ENCODE results near the gene KATNA1. TPM values are rescaled to one million over a fixed set of nuclear protein-coding genes. Genes with fewer than 3 reads are reported as not detected.
A peak's percentile ranks its signal among the peaks of the same experiment; 100 is the strongest.
"Not testable (repeated sequence)": the region's sequence is repeated elsewhere in the genome, so short reads cannot be mapped to it uniquely, and the experiment has no call there.

The KATNA1 gene
- 20.8 and 21.2 TPM in 2 replicates for total RNA-seq (2014; rRNA removed; shearing (Covaris generic))
- polyA plus RNA-seq (2015; cell fraction: cytosol; rRNA removed), result 3.2 and 8.0 TPM in 2 replicates
- 8.6 and 18.4 TPM in 2 replicates for polyA plus RNA-seq (2015; cell fraction: nucleus; rRNA removed)

DNA sequence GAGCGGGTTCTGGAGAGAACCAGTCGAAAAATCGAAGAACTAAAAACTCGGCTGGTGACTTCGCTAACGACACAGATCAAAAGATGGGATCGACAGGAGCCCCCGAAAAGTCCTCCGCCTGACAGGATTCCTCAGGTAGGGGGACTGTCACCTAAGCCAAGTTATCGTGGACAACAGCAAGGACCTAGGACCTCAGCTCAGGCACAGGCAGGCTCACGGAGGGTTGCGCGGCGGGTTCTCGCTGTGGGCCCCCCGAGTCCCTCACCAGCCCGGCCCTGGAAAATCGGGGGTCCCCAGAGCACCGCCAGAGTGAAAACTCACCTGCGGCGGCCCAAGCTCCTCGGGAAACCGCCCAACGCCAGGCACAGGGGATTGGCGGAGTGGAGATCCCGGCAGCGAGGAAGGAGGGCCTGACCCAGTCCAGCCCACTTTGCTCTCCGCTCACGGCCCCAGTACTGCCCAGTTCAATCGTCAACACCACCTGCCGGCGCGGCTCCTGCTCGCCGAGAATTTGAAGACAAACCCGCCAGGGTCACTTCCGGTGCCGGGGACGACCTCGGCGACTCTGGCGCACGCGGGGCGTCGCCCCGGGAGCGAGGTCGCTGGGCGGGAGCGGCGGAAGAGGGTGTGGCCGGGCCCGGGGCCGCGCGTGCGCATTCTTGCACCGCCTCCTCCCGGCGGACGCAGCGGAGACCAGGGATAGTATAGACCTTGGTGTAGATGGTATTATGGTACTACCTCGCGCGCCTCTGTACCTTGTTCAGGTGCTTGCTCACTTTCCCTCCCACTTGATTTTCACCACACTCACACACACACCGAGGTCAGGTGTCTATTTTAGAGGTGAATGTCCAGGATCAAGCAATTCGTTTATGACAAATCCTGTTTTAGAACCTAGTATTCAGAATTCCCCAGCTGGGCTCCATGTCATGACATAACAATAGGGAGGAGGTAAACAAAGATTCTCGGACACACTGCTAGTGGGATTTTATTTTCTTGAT lies at the start of gene KATNA1:
Gene KATNA1, minus strand, starts transcription at position 567 of the 998 bp plus-strand sequence. CDS start 10,167 bp downstream, outside the sequence.
- peak; percentile 81 for DNase-seq (ENCODE audit: low read depth, low spot score)
- in situ Hi-C loops (cut with HindIII; ENCODE audit: low pct_unique_long_range_greater_than_20kb, low sequenced_read_pairs), result no loop called here

GRCh38 chr6:149698175-149698574 lies 49.7 kb upstream of the KATNA1 start:
- no peak for DNase-seq (ENCODE audit: low read depth, low spot score)
- in situ Hi-C loops (cut with HindIII; ENCODE audit: low pct_unique_long_range_greater_than_20kb, low sequenced_read_pairs), result no loop called here

GRCh38 chr6:149696901-149697300 lies 48.4 kb upstream of the KATNA1 start:
- no peak for DNase-seq (ENCODE audit: low read depth, low spot score)
- in situ Hi-C loops (cut with HindIII; ENCODE audit: low pct_unique_long_range_greater_than_20kb, low sequenced_read_pairs), result no loop called here

- DNase-seq (ENCODE audit: low read depth, low spot score), result no peak
- in situ Hi-C loops (cut with HindIII; ENCODE audit: low pct_unique_long_range_greater_than_20kb, low sequenced_read_pairs), result no loop called here
These were observed 46.4 kb upstream of the KATNA1 start for GRCh38 chr6:149694921-149695320.

DNA sequence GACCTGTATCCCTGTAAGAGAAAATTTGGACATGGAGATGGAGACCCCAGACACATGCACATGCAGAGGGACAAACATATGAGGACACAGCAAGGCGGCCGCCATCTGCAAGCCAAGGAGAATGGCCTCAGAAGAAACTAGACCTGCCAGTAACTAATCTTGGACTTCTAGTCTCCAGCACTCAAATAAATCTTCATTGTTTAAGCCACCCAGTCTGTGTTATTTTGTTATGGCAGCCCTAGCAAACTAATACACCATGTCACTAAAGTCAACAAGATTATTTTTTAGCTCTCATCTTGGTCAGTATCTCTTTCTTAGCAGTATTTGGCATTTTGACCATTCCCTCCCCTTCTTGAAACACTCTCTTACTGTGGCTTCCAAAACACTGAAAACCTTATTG lies 42.7 kb upstream of the KATNA1 start:
- in situ Hi-C loops (cut with HindIII; ENCODE audit: low pct_unique_long_range_greater_than_20kb, low sequenced_read_pairs), result no loop called here
- DNase-seq (ENCODE audit: low read depth, low spot score), result no peak

DNA sequence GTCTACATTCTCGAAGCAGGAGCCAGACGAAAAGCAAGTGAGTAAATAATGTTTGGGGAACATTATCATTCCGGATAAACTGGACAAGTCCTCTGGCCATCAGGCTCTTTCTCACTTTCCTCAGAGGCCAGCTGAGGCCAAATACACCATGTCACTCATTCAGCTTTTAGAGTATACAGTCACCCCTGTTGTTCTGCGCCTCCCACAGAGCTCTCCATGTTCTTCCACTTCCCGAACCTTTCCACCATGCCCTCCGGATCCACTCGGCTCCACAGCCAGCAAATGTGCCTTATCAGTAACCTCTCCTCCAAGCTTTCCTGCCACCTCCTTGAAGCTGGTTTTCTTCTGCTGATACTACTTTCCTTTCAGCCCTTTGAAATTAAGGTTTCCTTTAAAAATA lies 37.7 kb upstream of the KATNA1 start:
- in situ Hi-C loops (cut with HindIII; ENCODE audit: low pct_unique_long_range_greater_than_20kb, low sequenced_read_pairs), result no loop called here

GRCh38 chr6:149683256-149683859 lies 34.8 kb upstream of the KATNA1 start:
- no peak for DNase-seq (ENCODE audit: low read depth, low spot score)
- in situ Hi-C loops (cut with HindIII; ENCODE audit: low pct_unique_long_range_greater_than_20kb, low sequenced_read_pairs), result no loop called here

More for the DNA sequence above, 37.7 kb upstream of the KATNA1 start:
- DNase-seq (ENCODE audit: low read depth, low spot score), result no peak

GRCh38 chr6:149681845-149682244 lies 33.3 kb upstream of the KATNA1 start:
- in situ Hi-C loops (cut with HindIII; ENCODE audit: low pct_unique_long_range_greater_than_20kb, low sequenced_read_pairs); DNase-seq (ENCODE audit: low read depth, low spot score): not testable (repeated sequence)

DNA sequence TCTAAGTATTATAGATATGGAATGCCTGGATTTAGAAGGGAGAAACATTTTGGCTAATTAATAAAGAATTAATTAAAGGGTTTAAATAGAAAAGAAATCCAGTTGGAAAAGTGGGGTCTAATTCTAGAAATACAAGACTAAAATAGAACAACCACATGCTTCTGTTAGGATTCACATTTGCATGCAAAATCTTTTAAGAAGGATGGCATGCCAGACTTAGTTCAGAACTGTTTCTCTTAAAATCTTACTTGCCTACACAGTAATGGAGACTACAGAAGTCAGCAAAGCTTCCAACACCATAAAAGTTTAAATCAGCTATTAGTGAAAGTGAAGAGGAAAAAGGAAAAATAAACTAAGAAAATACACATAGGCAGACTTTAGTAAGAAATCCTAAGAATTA lies 32.7 kb upstream of the KATNA1 start:
- in situ Hi-C loops (cut with HindIII; ENCODE audit: low pct_unique_long_range_greater_than_20kb, low sequenced_read_pairs), result no loop called here

GRCh38 chr6:149680503-149680902 lies 32.0 kb upstream of the KATNA1 start:
- in situ Hi-C loops (cut with HindIII; ENCODE audit: low pct_unique_long_range_greater_than_20kb, low sequenced_read_pairs), result no loop called here
- no peak for DNase-seq (ENCODE audit: low read depth, low spot score)

More for the DNA sequence above, 32.7 kb upstream of the KATNA1 start:
- no peak for DNase-seq (ENCODE audit: low read depth, low spot score)

DNA sequence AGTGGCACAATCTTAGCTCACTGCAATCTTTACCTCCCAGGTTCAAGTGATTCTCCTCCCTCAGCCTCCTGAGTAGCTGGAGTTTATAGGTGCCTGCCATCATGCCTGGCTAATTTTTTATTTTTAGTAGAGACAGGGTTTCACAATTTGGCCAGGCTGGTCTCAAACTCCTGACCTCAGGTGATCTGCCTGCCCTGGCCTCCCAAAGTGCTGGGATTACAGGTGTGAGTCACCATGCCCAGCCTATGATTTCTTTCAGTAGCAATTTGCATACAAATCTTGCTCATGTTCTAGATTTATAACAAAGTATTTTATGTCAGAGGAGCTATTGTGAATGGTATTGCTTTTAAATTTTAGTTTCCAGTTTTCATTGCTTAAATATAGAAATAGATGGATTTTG lies 23.8 kb upstream of the KATNA1 start:
- DNase-seq (ENCODE audit: low read depth, low spot score); in situ Hi-C loops (cut with HindIII; ENCODE audit: low pct_unique_long_range_greater_than_20kb, low sequenced_read_pairs): not testable (repeated sequence)

- no peak for DNase-seq (ENCODE audit: low read depth, low spot score)
- in situ Hi-C loops (cut with HindIII; ENCODE audit: low pct_unique_long_range_greater_than_20kb, low sequenced_read_pairs), result no loop called here
These were observed 11.5 kb upstream of the KATNA1 start for GRCh38 chr6:149660028-149660427.

DNA sequence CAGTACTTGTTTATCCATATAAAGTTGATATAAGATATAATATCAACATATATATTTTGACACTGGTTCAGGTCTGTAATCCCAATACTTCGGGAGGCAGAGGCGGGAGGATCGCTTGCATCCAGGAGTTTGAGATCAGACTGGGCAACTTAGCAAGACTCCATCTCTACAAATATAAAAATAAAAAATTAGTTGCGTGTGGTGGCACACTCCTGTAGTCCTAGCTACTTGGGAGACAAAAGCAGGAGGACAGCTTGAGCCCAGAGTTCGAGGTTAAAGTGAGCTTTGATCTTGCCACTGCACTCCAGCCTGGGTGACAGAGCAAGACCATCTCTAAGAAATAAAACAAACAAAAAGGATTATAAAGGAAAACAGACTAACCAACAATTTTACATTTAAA lies 8.9 kb upstream of the KATNA1 start:
- DNase-seq (ENCODE audit: low read depth, low spot score), result no peak
- in situ Hi-C loops (cut with HindIII; ENCODE audit: low pct_unique_long_range_greater_than_20kb, low sequenced_read_pairs), result no loop called here

GRCh38 chr6:149651056-149651455 lies 2.5 kb upstream of the KATNA1 start:
- in situ Hi-C loops (cut with HindIII; ENCODE audit: low pct_unique_long_range_greater_than_20kb, low sequenced_read_pairs), result no loop called here
- DNase-seq (ENCODE audit: low read depth, low spot score), result no peak

GRCh38 chr6:149646599-149646998 lies 1.9 kb downstream of the KATNA1 start:
- no peak for DNase-seq (ENCODE audit: low read depth, low spot score)
- in situ Hi-C loops (cut with HindIII; ENCODE audit: low pct_unique_long_range_greater_than_20kb, low sequenced_read_pairs), result no loop called here

DNA sequence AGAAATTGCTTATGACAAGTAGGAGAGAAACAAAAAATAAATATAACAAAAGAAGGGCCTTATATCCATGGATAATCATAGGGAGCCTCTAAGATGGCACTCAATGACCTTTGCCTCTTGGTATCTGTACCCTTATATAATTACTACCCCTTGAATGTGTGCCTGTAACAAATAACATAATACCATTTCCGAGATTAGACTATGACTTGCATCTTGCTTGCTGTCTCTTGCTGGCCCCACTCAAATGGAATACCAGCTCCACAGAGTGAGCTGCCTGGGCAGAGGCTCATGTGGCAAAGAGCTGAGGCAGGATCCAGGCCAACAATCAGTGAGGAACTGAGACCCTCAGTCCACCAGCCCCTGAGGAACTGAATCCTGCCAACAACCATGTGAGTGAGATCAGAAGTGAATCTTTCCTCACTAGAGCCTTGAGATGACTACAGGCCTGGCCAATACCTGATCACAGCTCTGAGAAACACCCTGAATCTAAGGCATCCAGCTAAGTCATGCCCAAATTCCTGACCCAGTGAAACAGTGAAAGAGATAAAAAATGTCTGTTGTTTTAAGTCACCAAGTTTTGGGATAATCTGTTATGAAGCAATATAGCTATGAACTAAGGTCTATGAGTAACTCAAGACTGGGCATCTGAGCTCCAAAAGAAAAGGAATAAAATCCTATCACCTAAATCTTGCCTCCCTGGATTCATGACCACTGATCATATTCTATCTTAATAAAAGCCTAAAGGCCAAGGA lies 5.5 kb downstream of the KATNA1 start:
- in situ Hi-C loops (cut with HindIII; ENCODE audit: low pct_unique_long_range_greater_than_20kb, low sequenced_read_pairs), result no loop called here
- DNase-seq (ENCODE audit: low read depth, low spot score), result no peak

DNA sequence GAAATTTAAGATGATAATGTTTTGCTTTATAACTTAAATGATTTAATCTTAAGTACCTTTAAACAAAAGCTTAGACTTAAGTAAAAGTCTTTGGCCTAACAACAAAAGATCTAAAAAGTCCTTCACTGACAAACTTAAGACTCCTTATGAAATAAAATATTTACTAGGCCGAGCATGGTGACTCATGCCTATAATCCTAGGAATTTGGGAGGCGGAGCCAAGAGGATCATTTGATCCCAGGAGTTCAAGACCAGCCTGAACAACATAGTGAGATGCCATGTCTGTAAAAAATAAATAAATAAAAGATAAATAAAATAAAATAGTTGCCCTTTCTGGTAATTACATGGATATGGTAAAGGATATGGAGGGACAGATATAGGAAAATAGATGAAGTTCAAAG lies 12.4 kb downstream of the KATNA1 start:
- in situ Hi-C loops (cut with HindIII; ENCODE audit: low pct_unique_long_range_greater_than_20kb, low sequenced_read_pairs), result no loop called here
- DNase-seq (ENCODE audit: low read depth, low spot score), result no peak

DNA sequence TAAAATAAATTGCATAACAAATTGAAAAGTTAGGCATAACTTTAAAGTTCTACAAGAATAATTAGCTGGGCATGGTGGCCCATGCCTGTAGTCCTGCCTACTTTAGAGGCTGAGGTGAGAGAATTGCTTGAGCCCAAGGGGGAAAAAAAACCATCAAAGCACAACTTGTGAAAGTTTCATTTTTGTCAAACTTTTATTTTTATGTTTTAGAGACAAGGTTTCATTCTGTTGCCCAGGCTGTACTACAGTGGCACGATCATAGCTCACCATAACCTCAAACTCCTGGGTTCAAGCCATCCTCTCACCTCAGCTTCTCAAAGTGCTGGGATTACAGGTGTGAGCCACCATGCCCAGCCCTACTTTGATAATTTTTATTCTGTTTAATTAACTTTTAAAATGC lies 14.2 kb downstream of the KATNA1 start:
- no peak for DNase-seq (ENCODE audit: low read depth, low spot score)
- in situ Hi-C loops (cut with HindIII; ENCODE audit: low pct_unique_long_range_greater_than_20kb, low sequenced_read_pairs), result no loop called here
